G401.6 (cell line): ENCODE measurements around the gene LIPI.
"Not testable (repeated sequence)": the region's sequence is repeated elsewhere in the genome, so short reads cannot be mapped to it uniquely, and the experiment has no call there.

Experiments used
- FAIRE-seq: peaks from 2 replicates; lab custom pipeline; 2012; peaks lifted over from hg19 to GRCh38; lab: Jason Lieb, UNC

Gene LIPI

GRCh38 chr21:14116080-14116481 is 94.7 kb downstream of the LIPI start:
- no peak for FAIRE-seq

DNA sequence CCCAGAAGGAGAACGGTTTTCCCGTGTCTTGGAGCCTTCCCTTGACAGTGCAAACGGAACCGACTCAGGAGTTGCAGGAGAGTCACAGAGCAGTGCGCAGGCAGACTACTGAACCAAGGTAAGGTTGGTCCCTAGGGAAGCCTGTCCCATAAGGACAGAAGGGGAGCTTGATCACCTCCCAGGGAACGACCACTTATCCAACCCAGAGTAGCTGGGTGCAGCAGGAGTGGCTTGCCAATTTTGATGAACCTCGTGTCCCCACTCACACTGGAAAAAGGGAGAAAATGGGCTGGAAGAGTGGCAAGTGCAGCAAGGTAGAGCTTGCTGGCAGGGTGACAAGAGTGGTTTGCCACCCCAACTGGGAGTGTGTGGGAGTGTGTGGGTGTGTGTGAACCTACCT is 95.1 kb downstream of the LIPI start:
- FAIRE-seq: no peak

GRCh38 chr21:14114251-14114650 is 96.5 kb downstream of the LIPI start:
- FAIRE-seq: no peak

DNA sequence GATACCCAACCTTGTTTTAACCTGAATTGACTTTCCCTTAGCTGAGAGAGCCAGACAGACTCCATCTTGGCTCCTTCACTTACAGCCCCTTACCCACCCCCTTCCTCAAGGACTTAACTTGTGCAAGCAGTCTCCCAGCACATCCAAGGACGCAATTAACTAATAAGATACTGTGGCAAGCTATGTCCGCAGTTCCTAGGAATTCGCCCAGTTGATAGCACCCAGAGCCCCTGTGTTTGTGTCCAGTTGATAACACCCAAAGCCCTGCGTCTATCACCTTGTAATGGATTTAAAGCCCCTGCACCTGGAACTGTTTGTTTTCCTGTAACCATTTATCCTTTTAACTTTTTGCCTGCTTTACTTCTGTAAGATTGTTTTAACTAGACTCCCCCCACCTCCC is 106.2 kb downstream of the LIPI start:
- not testable (repeated sequence) for FAIRE-seq

DNA sequence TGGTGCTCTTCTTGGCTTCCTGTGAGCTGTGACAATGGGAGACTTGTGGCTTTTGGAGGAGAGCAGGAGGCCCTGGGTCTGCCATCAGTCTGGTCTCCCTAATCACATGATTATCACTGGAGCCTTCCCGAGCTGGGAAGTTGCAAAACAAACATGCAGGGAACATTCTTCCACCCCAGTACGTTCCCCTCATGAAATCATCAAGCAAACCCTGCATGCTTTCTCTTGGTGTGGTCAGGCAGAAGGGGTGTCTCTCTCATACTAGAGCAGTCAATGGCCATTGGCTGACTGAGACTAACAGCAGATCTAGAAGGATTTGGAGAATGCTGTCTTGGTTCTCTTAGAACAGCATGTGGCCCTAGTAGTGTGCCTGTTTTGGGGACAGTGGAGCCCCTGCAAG is 111.2 kb downstream of the LIPI start:
- FAIRE-seq: no peak

- no peak for FAIRE-seq
These were observed 112.8 kb downstream of the LIPI start for GRCh38 chr21:14097881-14098499.

GRCh38 chr21:14096577-14096976 is 114.2 kb downstream of the LIPI start:
- FAIRE-seq: no peak

GRCh38 chr21:14096172-14096571 is 114.6 kb downstream of the LIPI start:
- FAIRE-seq: no peak

- no peak for FAIRE-seq
These were observed 115.7 kb downstream of the LIPI start for GRCh38 chr21:14095056-14095455.

- FAIRE-seq: no peak
These were observed 117.8 kb downstream of the LIPI start for GRCh38 chr21:14092834-14093560.

DNA sequence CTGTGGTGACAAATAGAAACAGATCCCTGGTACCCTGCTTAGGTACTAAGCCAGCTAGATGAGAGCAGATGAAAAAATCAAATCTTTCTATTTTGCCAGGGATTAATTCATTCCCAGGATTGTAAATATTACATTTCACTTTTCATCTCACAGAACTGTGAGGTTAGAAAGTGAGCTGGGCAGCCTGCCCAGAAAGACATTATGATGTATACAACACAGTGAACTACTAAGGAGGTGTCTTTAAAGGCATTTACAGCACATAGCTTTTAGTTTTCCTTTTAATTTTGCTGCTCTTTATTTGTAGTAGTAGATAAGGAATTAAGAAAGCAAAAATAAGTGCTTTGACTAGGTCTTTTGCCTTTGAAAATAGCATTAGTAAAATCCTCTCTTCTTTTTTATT is 120.6 kb downstream of the LIPI start:
- not testable (repeated sequence) for FAIRE-seq

DNA sequence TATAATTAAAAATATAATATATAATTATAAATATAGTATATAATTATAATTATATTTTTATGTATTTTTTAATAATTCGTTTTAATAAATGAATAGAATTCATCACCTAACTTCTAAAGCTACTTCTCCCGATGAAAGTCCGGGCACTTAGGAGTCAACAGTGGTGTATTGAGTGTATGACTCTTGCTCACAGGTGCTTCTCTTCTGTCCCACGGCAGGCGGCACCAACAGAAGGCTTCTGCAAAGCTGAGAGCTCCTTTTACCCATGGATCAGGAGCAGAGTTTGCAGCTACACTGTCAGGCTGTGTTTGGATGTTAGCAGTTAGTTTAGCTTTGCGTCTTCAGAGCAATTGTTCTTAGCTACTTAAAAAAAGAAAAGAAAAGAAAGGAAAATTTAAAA is 122.4 kb downstream of the LIPI start:
- FAIRE-seq: no peak

- no peak for FAIRE-seq
These were observed 124.2 kb downstream of the LIPI start for GRCh38 chr21:14086553-14086952.

DNA sequence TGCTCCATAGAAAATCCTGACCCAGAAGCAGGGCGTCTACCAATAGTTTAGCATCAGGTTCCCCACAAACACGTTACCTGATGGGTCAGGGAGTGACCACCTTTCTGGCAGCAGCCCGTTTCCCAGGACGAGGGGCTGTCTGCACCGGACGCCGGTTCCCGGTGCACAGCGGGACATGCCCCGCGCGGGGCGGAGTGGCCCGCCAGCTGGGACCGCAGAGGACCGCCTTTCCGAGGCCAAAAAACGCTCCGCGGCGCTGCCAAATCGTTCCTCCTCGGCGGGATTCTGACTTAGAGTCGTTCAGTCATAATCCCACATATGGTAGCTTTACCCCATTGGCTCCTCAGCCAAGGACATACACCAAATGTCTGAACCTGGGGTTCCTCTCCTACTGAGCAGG is 126.1 kb downstream of the LIPI start:
- FAIRE-seq: no peak

GRCh38 chr21:14084068-14084501 is 126.7 kb downstream of the LIPI start:
- no peak for FAIRE-seq

DNA sequence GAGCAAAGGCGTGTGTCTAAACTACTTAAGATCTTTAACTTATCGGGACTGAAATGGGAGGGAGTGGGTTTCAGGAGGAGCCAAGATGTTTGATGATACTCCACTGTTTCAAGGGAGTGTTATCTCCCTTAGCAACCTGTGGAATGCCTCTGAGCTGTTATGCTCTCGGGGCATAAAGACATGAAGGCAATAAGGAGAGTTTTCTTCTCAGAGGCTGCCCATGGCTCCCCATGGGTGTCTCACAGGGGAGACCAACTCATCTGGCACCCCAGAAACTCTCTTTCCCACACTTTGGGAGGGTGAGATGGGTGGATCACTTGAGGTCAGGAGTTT is 130.0 kb downstream of the LIPI start:
- no peak for FAIRE-seq

- FAIRE-seq: no peak
These were observed 130.6 kb downstream of the LIPI start for GRCh38 chr21:14080040-14080763.

GRCh38 chr21:14078746-14079375 is 131.9 kb downstream of the LIPI start:
- FAIRE-seq: no peak

DNA sequence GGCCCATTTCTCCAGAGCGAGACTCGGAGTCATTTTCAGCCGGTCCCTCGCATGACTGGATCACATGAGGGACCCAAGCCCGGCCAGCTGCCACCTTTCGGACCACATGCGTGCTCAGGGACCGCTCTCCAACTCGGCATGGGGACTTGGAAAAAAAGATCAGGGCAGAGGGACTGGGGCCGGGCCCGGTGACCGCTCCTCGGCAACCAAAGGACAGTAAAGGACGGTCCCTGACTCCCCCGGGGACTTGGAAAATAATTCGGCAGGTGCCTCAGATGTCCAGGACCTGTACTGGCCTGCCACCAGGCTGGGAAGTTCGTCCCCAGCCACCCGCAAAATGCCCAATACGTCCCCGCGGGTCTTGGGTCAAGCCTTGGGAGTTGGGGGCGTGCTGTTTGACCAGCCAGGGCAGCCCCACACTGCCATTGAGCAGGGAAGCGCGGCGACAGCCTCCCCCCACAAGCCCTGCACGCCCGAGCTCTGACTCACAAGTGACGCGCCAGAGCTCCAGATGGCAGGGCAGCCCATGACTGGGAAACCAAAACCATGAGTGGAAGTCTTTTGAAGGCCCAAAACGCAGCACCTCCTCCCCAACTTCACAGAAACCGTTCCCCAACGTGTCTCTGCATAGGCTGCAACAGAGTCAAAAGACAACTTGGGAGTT is 134.5 kb downstream of the LIPI start:
- FAIRE-seq: no peak

DNA sequence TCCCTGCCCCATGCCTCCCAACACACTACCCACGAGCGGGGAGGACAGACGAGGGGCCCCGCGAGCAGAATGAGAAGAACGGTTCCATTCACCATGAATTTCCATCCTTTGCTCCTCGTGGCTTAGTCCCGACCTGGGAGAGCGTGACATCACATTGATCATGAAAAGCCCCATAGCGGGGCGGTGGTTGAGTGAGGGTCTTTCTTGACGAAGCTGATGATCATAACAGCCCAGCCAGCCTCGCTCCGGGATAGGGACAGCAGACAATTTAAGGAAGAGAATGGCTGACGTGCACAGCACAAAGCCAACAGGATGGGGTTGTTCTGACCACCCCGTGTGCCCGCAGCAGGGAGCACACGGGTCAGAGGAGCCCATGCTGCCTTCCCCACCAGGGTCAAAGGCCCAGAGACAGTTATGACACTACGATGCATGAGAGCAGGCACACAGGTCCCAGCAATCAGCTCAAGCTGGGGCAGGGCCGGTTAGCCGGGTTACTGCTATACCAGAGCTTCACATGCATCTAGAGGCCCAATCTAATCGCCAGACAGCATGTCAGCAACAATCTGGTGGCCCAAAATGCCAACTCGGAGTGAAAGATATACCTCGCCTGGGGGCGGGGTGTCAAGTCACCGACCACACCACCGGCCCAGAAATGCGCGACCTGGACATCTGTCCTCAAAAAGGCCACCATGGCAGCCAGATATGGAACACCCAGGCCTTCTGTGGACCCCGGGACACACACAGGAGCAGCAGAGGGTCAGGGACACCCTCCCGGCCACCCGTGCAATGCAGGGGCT is 135.2 kb downstream of the LIPI start:
- FAIRE-seq: no peak

- no peak for FAIRE-seq
These were observed 136.6 kb downstream of the LIPI start for GRCh38 chr21:14074177-14074576.

DNA sequence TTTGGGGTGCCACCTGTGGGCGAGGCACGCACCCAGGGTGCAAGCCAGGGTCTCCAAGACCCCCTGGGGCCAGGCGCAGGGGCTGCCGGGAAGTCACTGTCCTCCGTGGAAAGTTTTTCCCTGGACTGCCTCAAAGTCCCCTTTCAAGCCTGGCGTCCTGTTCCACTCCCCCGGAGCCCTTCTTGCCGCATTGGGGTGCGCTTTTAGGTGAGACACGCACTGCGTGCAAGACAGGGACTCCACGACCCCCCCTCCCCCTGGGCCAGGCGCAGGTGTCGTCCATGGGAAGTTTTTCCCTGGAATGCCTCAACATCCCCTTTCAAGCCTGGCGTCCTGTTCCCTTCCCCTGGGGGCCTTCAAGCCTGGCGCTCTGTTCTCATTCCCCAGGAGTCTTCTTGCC is 137.1 kb downstream of the LIPI start:
- FAIRE-seq: no peak
